GM21723 (cell line): ENCODE measurements around the gene C10orf71.

Source experiments
- ATAC-seq: cut with Tn5 transposase; IDR thresholded peaks from one replicate; pipeline ENCODE4 v1.9.1; 2021; ENCODE audit warnings: mild to moderate bottlenecking, moderate library complexity; ENCODE audit not compliant: unreplicated experiment

The C10orf71 gene

GRCh38 chr10:49311555-49312236 lies 12.7 kb downstream of the C10orf71 start:
- no peak for ATAC-seq

- ATAC-seq: no peak
Observed at GRCh38 chr10:49312246-49312869, 13.4 kb downstream of the C10orf71 start.

- no peak for ATAC-seq
Observed at GRCh38 chr10:49313501-49314070, 14.6 kb downstream of the C10orf71 start.

- ATAC-seq: no peak
Observed at GRCh38 chr10:49314806-49315205, 15.8 kb downstream of the C10orf71 start.

- no peak for ATAC-seq
Observed at GRCh38 chr10:49318028-49318427, 19.1 kb downstream of the C10orf71 start.

- ATAC-seq: no peak
Observed at GRCh38 chr10:49318755-49319154, 19.8 kb downstream of the C10orf71 start.

- no peak for ATAC-seq
Observed at GRCh38 chr10:49319206-49319605, 20.2 kb downstream of the C10orf71 start.

GRCh38 chr10:49320191-49320590 lies 21.2 kb downstream of the C10orf71 start:
- no peak for ATAC-seq

GRCh38 chr10:49321021-49321420 lies 22.1 kb downstream of the C10orf71 start:
- no peak for ATAC-seq

- ATAC-seq: no peak
Observed at GRCh38 chr10:49322371-49323170, 23.6 kb downstream of the C10orf71 start.

- ATAC-seq: no peak
Observed at GRCh38 chr10:49323171-49323895, 24.4 kb downstream of the C10orf71 start.

- ATAC-seq: no peak
Observed at GRCh38 chr10:49323896-49324270, 24.9 kb downstream of the C10orf71 start.

- ATAC-seq: no peak
Observed at GRCh38 chr10:49324711-49325110, 25.7 kb downstream of the C10orf71 start.

- no peak for ATAC-seq
Observed at GRCh38 chr10:49325131-49325915, 26.4 kb downstream of the C10orf71 start.

- ATAC-seq: no peak
Observed at GRCh38 chr10:49325916-49326783, 27.2 kb downstream of the C10orf71 start.

- no peak for ATAC-seq
Observed at GRCh38 chr10:49327036-49327813, 28.3 kb downstream of the C10orf71 start.

- ATAC-seq: no peak
Observed at GRCh38 chr10:49328401-49329145, 29.6 kb downstream of the C10orf71 start.

GRCh38 chr10:49329146-49329505 lies 30.2 kb downstream of the C10orf71 start:
- ATAC-seq: no peak
